IMR-90 (cell line): Measurements from ENCODE around the gene IFI27L2. TPM values are rescaled to one million over a fixed set of nuclear protein-coding genes. Genes with fewer than 3 reads are reported as not detected.

ENCODE experiments used
- ATAC-seq: fragments of 200-7000 bp; cut with Tn5 transposase; 2 replicates; pipeline ENCODE4 v1.9.1; 2020; ENCODE audit warnings: low read depth, mild to moderate bottlenecking, moderate library complexity
- BruUV-seq: library from RNA; stranded (reverse); fragments of 400-500 nt; replicated peaks from 2 replicates; lab custom pipeline; 2021; lab: Mats Ljungman, UMichigan
- CTCF ChIA-PET: fragments of 300-600 bp; formaldehyde crosslinking; extraction: SDS; loops from one replicate; lab custom pipeline; 2021; ENCODE audit warnings: antibody characterized with exemption; lab: Yijun Ruan, JAX
- POLR2A ChIA-PET: fragments of 300-600 bp; sonication (Branson Sonifier 250); formaldehyde crosslinking; loops from one replicate; lab custom pipeline; 2022; ENCODE audit warnings: antibody characterized with exemption; ENCODE audit not compliant: unreplicated experiment; lab: Charles Lee
- DNase-seq: peaks from one replicate; pipeline ENCODE4 v3.0.0; 2013
- H2AFZ ChIP-seq: replicated peaks from 2 replicates; pipeline ENCODE3; 2013; ENCODE audit warnings: low read length, mild to moderate bottlenecking; ENCODE audit not compliant: poor library complexity
- H2AK5ac ChIP-seq: 2 replicates; pipeline ENCODE4 v1.6.1; 2013; ENCODE audit warnings: low read depth, low read length, inconsistent platforms
- H2AK9ac ChIP-seq: replicated peaks from 2 replicates; pipeline ENCODE3; 2013; ENCODE audit warnings: mild to moderate bottlenecking, low read depth, low read length, moderate library complexity; ENCODE audit not compliant: poor library complexity
- H2BK120ac ChIP-seq: 2 replicates; pipeline ENCODE4 v1.6.1; 2013; ENCODE audit warnings: low read depth, low read length, inconsistent platforms
- H2BK15ac ChIP-seq: 3 replicates; pipeline ENCODE4 v1.6.1; 2013; ENCODE audit warnings: low read depth, low read length, inconsistent platforms
- H2BK20ac ChIP-seq: 2 replicates; pipeline ENCODE4 v1.6.1; 2013; ENCODE audit warnings: low read depth, mild to moderate bottlenecking, inconsistent platforms, low read length, moderate library complexity
- H2BK5ac ChIP-seq: 2 replicates; pipeline ENCODE4 v1.6.1; 2013; ENCODE audit warnings: mild to moderate bottlenecking, low read depth, low read length, inconsistent platforms; ENCODE audit not compliant: poor library complexity, severe bottlenecking
- H3K14ac ChIP-seq: replicated peaks from 2 replicates; pipeline ENCODE4 v1.6.1; 2013; ENCODE audit warnings: low read depth, low read length, inconsistent platforms
- H3K18ac ChIP-seq: 2 replicates; pipeline ENCODE4 v1.6.1; 2013; ENCODE audit warnings: low read depth, low read length, control low read depth
- H3K23ac ChIP-seq: 2 replicates; pipeline ENCODE4 v1.6.1; 2013; ENCODE audit warnings: low read depth, low read length, inconsistent platforms
- H3K27ac ChIP-seq: 2 replicates; pipeline ENCODE4 v1.5.1; 2013; ENCODE audit warnings: mild to moderate bottlenecking, control low read depth, low read length; ENCODE audit not compliant: insufficient read depth
- H3K27me3 ChIP-seq: 2 replicates; pipeline ENCODE4 v1.6.1; 2013; ENCODE audit warnings: low read length; ENCODE audit not compliant: control insufficient read depth, insufficient read depth
- H3K36me3 ChIP-seq: 2 replicates; pipeline ENCODE4 v1.6.1; 2013; ENCODE audit warnings: low read length, mixed read lengths; ENCODE audit not compliant: control insufficient read depth, insufficient read depth
- H3K4ac ChIP-seq: 2 replicates; pipeline ENCODE4 v1.6.1; 2013; ENCODE audit warnings: low read depth, low read length, inconsistent platforms
- H3K4me1 ChIP-seq: 2 replicates; pipeline ENCODE4 v1.6.1; 2013; ENCODE audit warnings: low read length, mixed read lengths; ENCODE audit not compliant: control insufficient read depth, insufficient read depth
- H3K4me2 ChIP-seq: 2 replicates; pipeline ENCODE4 v1.6.1; 2013; ENCODE audit warnings: low read depth, mild to moderate bottlenecking, control low read depth, low read length, moderate library complexity
- H3K4me3 ChIP-seq: 2 replicates; pipeline ENCODE4 v1.5.1; 2013; ENCODE audit warnings: low read depth, mild to moderate bottlenecking, control low read depth, low read length, moderate library complexity; ENCODE audit not compliant: insufficient read depth
- H3K56ac ChIP-seq: 2 replicates; pipeline ENCODE4 v1.6.1; 2013; ENCODE audit warnings: low read length, inconsistent platforms; ENCODE audit not compliant: insufficient read depth; ENCODE audit errors: extremely low read depth
- H3K79me1 ChIP-seq, 2 experiments: 2 replicates each; pipeline ENCODE4 v1.6.1; 2013; ENCODE audit warnings: low read length in 2 of 2, inconsistent platforms in 1 of 2, low read depth in 1 of 2
- H3K9ac ChIP-seq: 2 replicates; pipeline ENCODE4 v1.6.1; 2013; ENCODE audit warnings: low read depth, low read length, control low read depth
- H3K9me1 ChIP-seq: 2 replicates; pipeline ENCODE4 v1.6.1; 2013; ENCODE audit warnings: low read length, inconsistent platforms; ENCODE audit not compliant: insufficient read depth
- H3K9me3 ChIP-seq: 2 replicates; pipeline ENCODE4 v1.6.1; 2013; ENCODE audit warnings: low read length; ENCODE audit not compliant: control insufficient read depth, insufficient read depth
- H4K20me1 ChIP-seq: 2 replicates; pipeline ENCODE4 v1.6.1; 2013; ENCODE audit warnings: low read length, inconsistent platforms; ENCODE audit not compliant: insufficient read depth
- H4K5ac ChIP-seq: 2 replicates; pipeline ENCODE4 v1.6.1; 2013; ENCODE audit warnings: mild to moderate bottlenecking, low read depth, low read length, control low read depth
- H4K8ac ChIP-seq, 2 experiments: 2 replicates each; pipeline ENCODE4 v1.6.1; 2013; ENCODE audit warnings: low read depth in 2 of 2, low read length in 2 of 2, control low read depth in 1 of 2, inconsistent platforms in 1 of 2
- H4K91ac ChIP-seq: 2 replicates; pipeline ENCODE4 v1.6.1; 2013; ENCODE audit warnings: low read depth, low read length, inconsistent platforms; ENCODE audit not compliant: insufficient read depth
- BHLHE40 ChIP-seq: fragments of 150-350 bp; IDR thresholded peaks from 2 replicates; pipeline ENCODE4 v1.6.1; 2016; ENCODE audit warnings: mild to moderate bottlenecking, low read depth, low read length
- MAZ ChIP-seq: IDR thresholded peaks from 2 replicates; pipeline ENCODE4 v1.6.1; 2012; ENCODE audit warnings: low read depth, mild to moderate bottlenecking, low read length, improper control_type of control experiment, moderate library complexity, borderline replicate concordance
- MXI1 ChIP-seq: IDR thresholded peaks from 2 replicates; pipeline ENCODE4 v1.6.1; 2012; ENCODE audit warnings: low read depth, mild to moderate bottlenecking, low read length, moderate library complexity, borderline replicate concordance
- POLR2A ChIP-seq: IDR thresholded peaks from 2 replicates; pipeline ENCODE4 v1.6.1; 2012; ENCODE audit warnings: mild to moderate bottlenecking, low read depth, low read length
- SMC3 ChIP-seq: fragments of 150-350 bp; IDR thresholded peaks from 2 replicates; pipeline ENCODE4 v1.6.1; 2016; ENCODE audit warnings: low read depth, mild to moderate bottlenecking, antibody characterized with exemption, low read length, moderate library complexity
- WGBS, 2 experiments: methylation state at CpG; one replicate each; pipeline versions ENCODE4 v1.1.5 to v1.1.7; 2013; ENCODE audit warnings: missing lambda C conversion rate in 2 of 2; ENCODE audit not compliant: insufficient read length in 1 of 2; ENCODE audit errors: extremely low coverage in 2 of 2; 5-methylcytosine and 5-hydroxymethylcytosine counted together
- dilution Hi-C: fragments of 300-500 bp; cut with HindIII; formaldehyde crosslinking; loops from one replicate; pipeline ENCODE4 v1.14.3; 2018; ENCODE audit warnings: low sequenced_read_pairs; ENCODE audit not compliant: unreplicated experiment
- in situ Hi-C: fragments of 300-500 bp; cut with MboI; formaldehyde crosslinking; loops from 3 replicates; pipeline ENCODE4 v1.14.3; 2019; ENCODE audit warnings: low sequenced_read_pairs, inconsistent platforms, mixed read lengths
- intact Hi-C: fragments of 100-400 bp; cut with micrococcal nuclease; formaldehyde crosslinking; loops from 2 replicates; pipeline ENCODE4 v1.10.0; 2022
- polyA plus RNA-seq, 3 experiments: library from polyadenylated mRNA; depleted of rRNA; stranded (reverse); fragments of >200 nt; gene quantifications; 2 replicates each; pipeline ENCODE4 v1.2.3, GENCODE V29; 2012; ENCODE audit warnings: low replicate concordance in 1 of 3
- total RNA-seq: library from RNA; depleted of rRNA; stranded (reverse); fragments of >200 nt; gene quantifications from 2 replicates; pipeline ENCODE4 v1.2.3, GENCODE V29; 2012
- TF ChIP-seq, protein P1 (sequence below): fragments of 150-350 bp; IDR thresholded peaks from 2 replicates; pipeline ENCODE4 v1.6.1; 2016; ENCODE audit warnings: low read depth, mild to moderate bottlenecking, low read length, moderate library complexity, borderline replicate concordance

Gene IFI27L2
- total and polyA plus RNA-seq, 2 of the 4 experiments (the other 2 are of a cell fraction) = 43.0 to 187 TPM

DNA sequence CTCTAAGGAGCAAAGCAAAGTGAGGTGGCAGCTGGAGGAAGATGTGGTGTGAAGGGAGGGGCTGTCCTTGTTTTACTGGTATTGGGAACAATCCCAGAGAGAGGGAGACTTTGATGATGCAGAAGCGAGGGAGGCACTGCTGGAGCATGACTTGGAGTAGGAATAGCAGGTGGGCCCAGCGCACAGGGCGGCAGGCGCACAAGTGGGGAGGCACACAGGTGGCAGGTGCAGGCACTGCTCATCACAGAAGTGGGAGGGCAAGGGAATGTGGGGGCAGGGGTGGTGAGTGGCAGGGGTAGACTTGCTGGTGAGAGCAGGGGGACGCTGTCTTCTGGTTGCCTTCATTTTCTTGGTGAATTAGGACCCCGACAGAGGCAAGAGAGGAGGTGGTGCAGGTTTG, 30.4 kb downstream of the IFI27L2 start:
- ChIA-PET CTCF (no interaction called here), POLR2A (no interaction called here)
- DNase-seq (no peak), ATAC-seq (no peak)
- no peak overlapping the region for H3K9ac ChIP-seq
- no peak overlapping the region for H3K23ac ChIP-seq
- no peaks in the 10 kb centered on the region for H3K9me3 ChIP-seq
- no peaks in the 10 kb centered on the region; the same call in 1 of the 2 replicates for H3K36me3 ChIP-seq
- no peak overlapping the region for H2AK5ac ChIP-seq
- no peak overlapping the region for H4K5ac ChIP-seq
- no peak overlapping the region for H3K4ac ChIP-seq
- no peak overlapping the region for H3K14ac ChIP-seq
- no peak overlapping the region for H2AFZ ChIP-seq
- in situ Hi-C loops = no loop called here
- H3K56ac ChIP-seq = no peak overlapping the region
- no peak overlapping the region for H2BK15ac ChIP-seq
- peaks cover 8% of the 10 kb centered on the region for H3K9me1 ChIP-seq
- no peak overlapping the region for H3K4me3 ChIP-seq
- peaks cover 0 to 2% of the 10 kb centered on the region in 2 experiments; a peak in 2 of 4 replicates for H3K79me1 ChIP-seq
- dilution Hi-C loops = no loop called here
- no peaks in the 10 kb centered on the region for H3K27me3 ChIP-seq
- intact Hi-C loops = no loop called here
- H4K20me1 ChIP-seq = 0 out of 2 replicates have a peak, but pooled peaks cover 8% of the 10 kb centered on the region
- H3K4me2 ChIP-seq = no peak overlapping the region
- no peak overlapping the region for H2BK20ac ChIP-seq
- H2BK120ac ChIP-seq = no peak overlapping the region
- 79% methylated on average over 4 of the region's 6 CpGs; no CpG with 5 or more reads in 1 of the 2 experiments for WGBS, 2 experiments
- H3K18ac ChIP-seq = no peak overlapping the region
- H4K91ac ChIP-seq = no peak overlapping the region
- peaks cover 5% of the 10 kb centered on the region; the same call in 1 of the 2 replicates for H3K4me1 ChIP-seq
- H3K27ac ChIP-seq = no peak overlapping the region
- H4K8ac ChIP-seq = no peak overlapping the region
- no peak overlapping the region for H2BK5ac ChIP-seq
- no TSS peak for BruUV-seq
- TF ChIP-seq MXI1 (no peak), POLR2A (no peak), MAZ (no peak), BHLHE40 (no peak), SMC3 (no peak)
- TF ChIP-seq, protein P1, sequence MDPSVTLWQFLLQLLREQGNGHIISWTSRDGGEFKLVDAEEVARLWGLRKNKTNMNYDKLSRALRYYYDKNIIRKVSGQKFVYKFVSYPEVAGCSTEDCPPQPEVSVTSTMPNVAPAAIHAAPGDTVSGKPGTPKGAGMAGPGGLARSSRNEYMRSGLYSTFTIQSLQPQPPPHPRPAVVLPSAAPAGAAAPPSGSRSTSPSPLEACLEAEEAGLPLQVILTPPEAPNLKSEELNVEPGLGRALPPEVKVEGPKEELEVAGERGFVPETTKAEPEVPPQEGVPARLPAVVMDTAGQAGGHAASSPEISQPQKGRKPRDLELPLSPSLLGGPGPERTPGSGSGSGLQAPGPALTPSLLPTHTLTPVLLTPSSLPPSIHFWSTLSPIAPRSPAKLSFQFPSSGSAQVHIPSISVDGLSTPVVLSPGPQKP = no peak
- no peak overlapping the region for H2AK9ac ChIP-seq
